Activated CD8-positive, alpha-beta T cell treated with anti-CD3 and anti-CD28 coated beads, Interleukin-2, amount 10 ng/mL, durations not matched to agents 7 days and 5 days (primary cell): Measurements from ENCODE around the gene HIVEP3. TPM values are rescaled to one million over a fixed set of nuclear protein-coding genes. Genes with fewer than 3 reads are reported as not detected.

Experiments used
- ATAC-seq: fragments of 150-1000 bp; cut with Tn5 transposase; one replicate; pipeline ENCODE4 v1.10.0; 2021; ENCODE audit warnings: moderate library complexity
- CTCF ChIA-PET: fragments of 350-600 bp; sonication (Branson Sonifier 250); formaldehyde crosslinking; loops from one replicate; lab custom pipeline; 2021; ENCODE audit warnings: antibody characterized with exemption; lab: Charles Lee
- POLR2A ChIA-PET: fragments of 350-600 bp; sonication (Branson Sonifier 250); formaldehyde crosslinking; loops from one replicate; lab custom pipeline; 2021; ENCODE audit warnings: antibody characterized with exemption; lab: Charles Lee
- DNase-seq: peaks from one replicate; pipeline ENCODE4 v3.0.0-alpha.2; 2020
- H3K27ac Mint-ChIP-seq: one replicate; pipeline ENCODE4 v1.8.0; 2021; ENCODE audit warnings: mild to moderate bottlenecking, mixed read lengths
- H3K27me3 Mint-ChIP-seq: one replicate; pipeline ENCODE4 v1.8.0; 2021; ENCODE audit warnings: low read depth, mixed read lengths
- H3K36me3 Mint-ChIP-seq: one replicate; pipeline ENCODE4 v1.8.0; 2021; ENCODE audit warnings: low read depth, mixed read lengths
- H3K4me1 Mint-ChIP-seq: one replicate; pipeline ENCODE4 v1.8.0; 2021; ENCODE audit warnings: low read depth, mixed read lengths
- H3K4me3 Mint-ChIP-seq: one replicate; pipeline ENCODE4 v1.8.0; 2021; ENCODE audit warnings: mild to moderate bottlenecking, mixed read lengths
- H3K9me3 Mint-ChIP-seq: one replicate; pipeline ENCODE4 v1.8.0; 2022; ENCODE audit warnings: mixed read lengths; ENCODE audit not compliant: insufficient read depth
- total RNA-seq, 2 experiments: library from RNA; stranded (reverse); gene quantifications; one replicate each; pipeline ENCODE4 v1.2.3, GENCODE V29; 2021

HIVEP3 gene
- total RNA-seq, 2 experiments from 2014 or later, result 10.8 to 11.8 TPM

DNA sequence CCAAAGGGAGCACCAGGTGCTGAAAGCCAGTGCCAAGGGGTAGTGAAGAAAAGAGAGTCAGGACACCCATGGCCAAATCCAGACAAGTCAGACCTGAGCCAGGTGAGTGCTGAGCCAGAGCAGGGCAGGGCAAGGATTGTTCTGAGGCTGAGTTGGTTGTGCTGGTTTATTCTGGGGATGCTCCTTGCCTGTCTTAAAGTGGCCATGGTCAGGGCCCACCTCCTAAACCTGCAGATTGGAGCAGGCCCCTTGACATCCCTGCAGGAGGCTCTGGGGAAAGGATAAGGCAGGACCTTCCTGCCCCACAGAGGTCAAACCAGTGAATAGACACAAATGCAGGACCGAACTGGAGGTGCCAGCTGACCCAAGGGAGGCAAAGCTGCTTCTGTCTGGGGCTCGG, 138.4 kb downstream of the HIVEP3 start:
- ChIA-PET POLR2A (interaction anchor here (0.7 kb wide), 1 partner anchor 13 kb away, joined by 3 read pairs; no protein-coding TSS in a partner anchor), CTCF (interaction anchor here (1.0 to 2.3 kb wide), 5 partner anchors 9 to 206 kb away, joined by 3 to 12 read pairs (median 5); no protein-coding TSS in a partner anchor)
- Mint-ChIP-seq H3K27me3 (no peaks in the 10 kb centered on the region), H3K27ac (no peak overlapping the region), H3K4me1 (peaks cover 25% of the 10 kb centered on the region), H3K4me3 (no peak overlapping the region), H3K36me3 (peaks cover 13% of the 10 kb centered on the region), H3K9me3 (peaks cover 11% of the 10 kb centered on the region)
- no peak for DNase-seq
- ATAC-seq, result no peak

DNA sequence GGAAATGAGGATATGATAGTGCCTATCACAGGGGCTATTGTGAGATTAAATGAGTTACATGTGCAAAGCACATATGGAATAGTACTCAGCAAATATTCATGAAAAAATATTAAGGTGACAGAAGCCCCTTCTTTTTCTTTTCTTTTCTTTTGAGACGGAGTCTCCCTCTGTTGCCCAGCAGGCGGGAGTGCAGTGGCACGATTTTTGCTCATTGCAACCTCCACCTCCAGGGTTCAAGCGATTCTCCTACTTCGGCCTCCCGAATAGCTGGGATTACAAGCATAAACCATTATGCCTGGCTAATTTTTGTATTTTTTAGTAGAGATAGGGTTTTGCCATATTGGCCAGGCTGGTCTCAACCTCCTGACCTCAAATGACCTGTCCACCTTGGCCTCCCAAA, 139.4 kb downstream of the HIVEP3 start:
- peaks cover 8% of the 10 kb centered on the region for H3K36me3 Mint-ChIP-seq
- peaks cover 17% of the 10 kb centered on the region for H3K4me1 Mint-ChIP-seq
- ATAC-seq, result no peak
- CTCF ChIA-PET, result interaction anchor here (1.0 kb wide), 1 partner anchor 19 kb away, joined by 3 read pairs; no protein-coding TSS in a partner anchor
- H3K4me3 Mint-ChIP-seq, result no peak overlapping the region
- no peaks in the 10 kb centered on the region for H3K27me3 Mint-ChIP-seq
- H3K9me3 Mint-ChIP-seq, result peaks cover 2% of the 10 kb centered on the region
- POLR2A ChIA-PET, result interaction anchor here (0.6 kb wide), 1 partner anchor 9 kb away, joined by 3 read pairs; no protein-coding TSS in a partner anchor
- no peak overlapping the region for H3K27ac Mint-ChIP-seq
- DNase-seq, result no peak

DNA sequence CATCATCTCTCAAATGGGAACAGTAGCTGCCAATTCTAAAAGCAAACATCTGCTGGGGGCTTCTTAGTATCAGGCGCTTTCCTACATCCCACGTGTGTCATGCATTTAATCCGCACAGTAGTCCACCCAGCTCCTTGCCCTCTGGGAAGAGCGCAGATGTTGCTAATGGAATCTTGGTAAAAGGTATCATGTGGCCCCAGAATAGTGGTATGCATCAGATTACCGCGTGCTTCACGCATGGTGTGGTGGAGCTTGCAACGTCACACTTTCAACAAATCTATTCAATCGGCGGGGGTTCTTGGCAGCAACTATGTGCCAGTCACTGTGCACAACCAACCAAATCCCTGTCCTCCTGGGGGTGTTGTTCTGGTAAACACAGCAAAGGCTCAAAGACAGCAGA, 141.0 kb downstream of the HIVEP3 start:
- no peak for DNase-seq
- CTCF ChIA-PET, result interaction anchor here (1.0 to 1.6 kb wide), 4 partner anchors 23 to 396 kb away, joined by 4 to 7 read pairs (median 4); no protein-coding TSS in a partner anchor
- Mint-ChIP-seq H3K4me1 (peaks cover 2% of the 10 kb centered on the region), H3K36me3 (peaks cover 2% of the 10 kb centered on the region), H3K27ac (no peak overlapping the region), H3K27me3 (no peaks in the 10 kb centered on the region), H3K9me3 (no peaks in the 10 kb centered on the region), H3K4me3 (no peak overlapping the region)
- ATAC-seq, result no peak
- POLR2A ChIA-PET, result no interaction called here

DNA sequence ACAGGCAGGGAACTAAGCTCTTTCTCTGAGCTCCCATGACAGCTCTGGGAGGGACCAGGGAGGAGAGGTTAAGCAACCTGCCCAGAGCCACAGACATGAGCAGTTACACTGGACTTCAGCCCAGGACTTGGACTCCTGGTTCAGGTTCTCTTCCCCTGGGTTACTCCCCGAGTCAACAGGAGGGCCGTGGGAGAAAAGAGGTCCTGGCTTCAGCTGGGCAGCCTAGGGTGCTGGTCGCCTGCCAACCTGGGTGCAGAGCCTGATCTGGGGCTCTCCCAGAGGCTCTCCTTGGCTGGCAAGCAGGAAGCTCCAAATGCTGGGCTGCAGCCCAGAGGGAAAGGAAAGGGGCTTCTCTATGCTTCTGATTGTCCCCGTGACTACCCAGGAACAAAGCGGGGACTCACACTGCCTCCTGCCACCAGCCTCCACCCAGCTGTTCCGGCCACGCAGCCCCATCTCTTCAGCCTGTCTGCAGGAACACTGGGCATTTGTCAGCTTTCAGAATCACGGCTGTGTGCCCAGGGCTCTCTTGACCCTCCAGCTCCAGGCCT, 141.8 kb downstream of the HIVEP3 start:
- no peaks in the 10 kb centered on the region for H3K4me1 Mint-ChIP-seq
- H3K9me3 Mint-ChIP-seq, result no peaks in the 10 kb centered on the region
- ATAC-seq (no peak), DNase-seq (no peak)
- H3K36me3 Mint-ChIP-seq, result no peaks in the 10 kb centered on the region
- no peak overlapping the region for H3K4me3 Mint-ChIP-seq
- ChIA-PET CTCF (interaction anchor here (1.0 to 1.6 kb wide), 4 partner anchors 22 to 397 kb away, joined by 4 to 7 read pairs (median 4); no protein-coding TSS in a partner anchor), POLR2A (no interaction called here)
- H3K27ac Mint-ChIP-seq, result no peak overlapping the region
- H3K27me3 Mint-ChIP-seq, result no peaks in the 10 kb centered on the region

DNA sequence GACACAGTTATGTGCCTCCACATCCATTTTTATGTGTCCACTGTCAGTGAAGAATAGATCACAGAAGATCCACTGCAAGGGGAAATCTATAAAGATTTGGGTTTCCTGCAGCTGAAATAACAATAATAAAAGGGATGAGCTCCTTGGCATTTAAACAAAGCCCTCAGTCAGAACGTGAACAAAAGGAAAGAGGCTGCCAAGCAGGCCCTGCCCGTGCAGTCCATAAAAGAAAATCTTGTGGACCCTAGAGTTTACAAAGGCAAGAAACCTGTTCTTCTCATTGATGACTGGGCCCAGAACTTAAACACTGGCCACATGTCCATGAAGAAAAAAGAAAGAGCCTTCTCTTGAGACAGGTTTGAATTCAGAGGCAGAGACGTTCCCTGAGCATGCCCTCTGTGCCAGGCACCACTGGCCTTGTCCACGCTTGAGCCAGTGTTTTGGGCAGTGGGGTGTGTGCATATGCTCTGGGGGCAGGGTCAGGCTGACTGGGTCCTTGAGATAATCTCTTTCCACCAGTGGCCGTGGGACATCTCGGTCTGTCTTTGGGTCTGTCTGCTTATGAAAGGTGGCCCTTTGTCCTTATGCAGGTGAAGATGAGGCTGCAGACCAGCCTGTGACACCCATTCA, 142.7 kb downstream of the HIVEP3 start:
- Mint-ChIP-seq H3K27me3 (no peaks in the 10 kb centered on the region), H3K4me1 (no peaks in the 10 kb centered on the region), H3K27ac (no peak overlapping the region), H3K9me3 (no peaks in the 10 kb centered on the region), H3K4me3 (no peak overlapping the region), H3K36me3 (no peaks in the 10 kb centered on the region)
- POLR2A ChIA-PET, result no interaction called here
- ATAC-seq (no peak), DNase-seq (no peak)
- CTCF ChIA-PET, result interaction anchor here (1.6 kb wide), 1 partner anchor 36 kb away, joined by 5 read pairs; no protein-coding TSS in a partner anchor

DNA sequence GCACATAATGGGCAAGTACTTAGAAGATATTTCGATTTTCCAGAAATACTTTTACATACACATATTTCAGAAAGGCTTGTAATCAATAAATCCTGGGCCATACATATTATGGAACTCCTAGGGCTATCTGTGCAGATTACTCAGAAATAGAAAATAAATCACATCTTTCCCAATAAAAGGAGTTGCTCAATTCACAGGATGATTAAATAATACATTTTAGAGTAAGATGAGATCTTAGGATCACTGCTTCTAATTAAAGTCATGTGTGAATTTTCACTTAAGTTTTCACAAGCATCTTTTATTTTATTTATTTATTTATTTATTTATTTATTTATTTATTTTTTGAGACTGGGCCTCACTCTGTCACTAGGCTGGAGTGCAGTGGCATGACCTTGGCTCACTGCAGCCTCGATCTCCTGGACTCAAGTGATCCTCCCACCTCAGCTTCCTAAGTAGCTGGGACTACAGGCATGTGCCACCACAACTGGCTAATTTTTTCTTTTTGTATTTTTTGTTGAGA, 144.2 kb downstream of the HIVEP3 start:
- ATAC-seq, result no peak
- ChIA-PET POLR2A (interaction anchor here (0.7 to 1.0 kb wide), 2 partner anchors 28 to 81 kb away, joined by 3 read pairs; no protein-coding TSS in a partner anchor), CTCF (interaction anchor here (0.6 kb wide), 1 partner anchor 101 kb away, joined by 3 read pairs; no protein-coding TSS in a partner anchor)
- no peaks in the 10 kb centered on the region for H3K9me3 Mint-ChIP-seq
- no peak overlapping the region for H3K4me3 Mint-ChIP-seq
- H3K36me3 Mint-ChIP-seq, result no peaks in the 10 kb centered on the region
- no peaks in the 10 kb centered on the region for H3K27me3 Mint-ChIP-seq
- no peak overlapping the region for H3K27ac Mint-ChIP-seq
- no peak for DNase-seq
- H3K4me1 Mint-ChIP-seq, result no peaks in the 10 kb centered on the region

DNA sequence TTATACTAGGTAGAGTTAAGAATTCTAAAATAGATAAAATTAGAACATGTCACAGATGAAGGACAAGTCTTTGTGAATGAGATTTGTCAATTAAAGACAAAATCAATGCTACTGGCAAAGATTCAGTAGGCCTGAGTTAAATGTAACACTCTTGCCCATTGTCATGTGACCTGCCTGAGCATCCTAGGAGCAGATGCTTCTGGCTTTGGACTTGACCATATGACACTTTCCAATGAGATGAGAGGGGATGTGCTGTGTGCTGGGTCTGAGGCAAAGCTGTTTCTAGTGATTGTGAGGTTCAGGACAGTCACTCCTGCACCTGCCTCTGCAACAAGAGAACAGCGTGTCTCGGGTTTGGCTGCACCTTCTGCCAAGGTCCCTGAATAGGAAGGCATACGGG, 144.9 kb downstream of the HIVEP3 start:
- no peaks in the 10 kb centered on the region for H3K27me3 Mint-ChIP-seq
- no peaks in the 10 kb centered on the region for H3K36me3 Mint-ChIP-seq
- H3K4me3 Mint-ChIP-seq, result no peak overlapping the region
- POLR2A ChIA-PET, result interaction anchor here (1.0 kb wide), 1 partner anchor 29 kb away, joined by 3 read pairs; no protein-coding TSS in a partner anchor
- ATAC-seq (no peak), DNase-seq (no peak)
- H3K27ac Mint-ChIP-seq, result no peak overlapping the region
- H3K9me3 Mint-ChIP-seq, result no peaks in the 10 kb centered on the region
- no peaks in the 10 kb centered on the region for H3K4me1 Mint-ChIP-seq
- CTCF ChIA-PET, result interaction anchor here (0.6 kb wide), 1 partner anchor 102 kb away, joined by 3 read pairs; no protein-coding TSS in a partner anchor

DNA sequence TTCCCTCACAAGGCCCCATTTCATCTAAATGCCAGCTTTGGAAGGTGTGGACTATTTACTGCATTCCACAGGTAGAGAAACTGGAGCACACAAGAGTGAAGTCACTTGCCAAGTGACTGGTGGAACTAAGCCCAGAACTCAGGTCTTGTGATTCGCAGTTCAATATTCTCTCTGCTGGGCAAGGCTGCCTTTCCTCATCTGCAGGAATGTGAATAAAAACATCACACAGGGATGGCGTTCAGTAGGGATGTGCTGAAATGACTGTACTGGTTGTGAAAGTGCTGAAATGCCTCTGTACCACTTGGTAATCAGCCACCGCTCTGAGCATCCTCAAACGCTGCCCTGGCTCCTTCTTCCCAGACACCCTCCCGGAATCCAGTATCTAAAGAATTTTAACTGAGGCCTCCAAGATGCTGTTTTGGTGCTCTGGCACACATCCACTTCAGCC, 145.6 kb downstream of the HIVEP3 start:
- Mint-ChIP-seq H3K36me3 (no peaks in the 10 kb centered on the region), H3K4me1 (no peaks in the 10 kb centered on the region), H3K27me3 (no peaks in the 10 kb centered on the region), H3K27ac (no peak overlapping the region), H3K4me3 (no peak overlapping the region), H3K9me3 (no peaks in the 10 kb centered on the region)
- CTCF ChIA-PET, result no interaction called here
- POLR2A ChIA-PET, result interaction anchor here (1.0 kb wide), 1 partner anchor 30 kb away, joined by 3 read pairs; no protein-coding TSS in a partner anchor
- DNase-seq, result no peak
- ATAC-seq, result no peak

DNA sequence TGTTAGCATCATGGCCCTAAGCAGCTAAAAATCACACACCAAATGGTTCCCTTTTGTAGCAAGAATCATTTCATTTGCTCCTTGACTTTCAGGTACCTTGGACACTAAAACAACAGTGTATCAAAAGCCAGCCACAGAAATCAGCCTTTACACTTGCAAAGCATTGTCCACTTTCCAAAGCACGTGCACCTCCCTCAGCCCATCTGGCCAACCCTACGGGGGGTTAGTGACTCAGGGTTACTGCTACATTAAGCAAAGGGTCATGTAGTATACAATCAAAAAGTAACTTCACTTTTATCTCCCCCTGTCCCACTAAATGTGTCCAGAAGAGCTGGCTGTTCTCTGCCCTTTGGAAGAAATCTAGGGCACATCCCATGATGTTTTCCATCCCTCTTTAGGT, 149.7 kb downstream of the HIVEP3 start:
- H3K36me3 Mint-ChIP-seq, result no peaks in the 10 kb centered on the region
- ChIA-PET POLR2A (no interaction called here), CTCF (no interaction called here)
- ATAC-seq (no peak), DNase-seq (no peak)
- no peak overlapping the region for H3K27ac Mint-ChIP-seq
- no peak overlapping the region for H3K4me3 Mint-ChIP-seq
- H3K9me3 Mint-ChIP-seq, result no peaks in the 10 kb centered on the region
- peaks cover 5% of the 10 kb centered on the region for H3K4me1 Mint-ChIP-seq
- H3K27me3 Mint-ChIP-seq, result no peaks in the 10 kb centered on the region

DNA sequence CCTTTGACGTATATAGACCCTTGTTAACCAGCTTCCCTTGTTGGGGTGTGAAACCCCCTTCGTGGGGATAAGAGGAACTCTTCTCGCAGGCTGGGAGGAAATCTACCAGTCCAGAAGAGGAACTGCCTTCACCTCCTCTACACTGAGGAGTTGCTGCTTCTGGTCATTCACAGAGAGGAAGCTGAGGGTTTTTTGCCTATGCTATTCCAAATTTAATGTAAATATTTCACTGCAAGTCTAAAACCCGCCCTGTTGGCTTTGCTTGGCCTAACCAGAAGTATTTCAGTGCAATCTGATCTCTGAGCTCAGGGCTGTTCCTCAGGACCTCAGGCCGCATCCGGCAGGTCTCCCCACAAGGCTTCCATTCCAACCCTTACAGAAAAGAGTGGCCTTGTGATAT, 150.1 kb downstream of the HIVEP3 start:
- ATAC-seq, result no peak
- no peaks in the 10 kb centered on the region for H3K36me3 Mint-ChIP-seq
- CTCF ChIA-PET, result no interaction called here
- POLR2A ChIA-PET, result no interaction called here
- no peak overlapping the region for H3K4me3 Mint-ChIP-seq
- no peaks in the 10 kb centered on the region for H3K9me3 Mint-ChIP-seq
- no peak overlapping the region for H3K27ac Mint-ChIP-seq
- peaks cover 5% of the 10 kb centered on the region for H3K4me1 Mint-ChIP-seq
- no peaks in the 10 kb centered on the region for H3K27me3 Mint-ChIP-seq
- DNase-seq, result no peak

DNA sequence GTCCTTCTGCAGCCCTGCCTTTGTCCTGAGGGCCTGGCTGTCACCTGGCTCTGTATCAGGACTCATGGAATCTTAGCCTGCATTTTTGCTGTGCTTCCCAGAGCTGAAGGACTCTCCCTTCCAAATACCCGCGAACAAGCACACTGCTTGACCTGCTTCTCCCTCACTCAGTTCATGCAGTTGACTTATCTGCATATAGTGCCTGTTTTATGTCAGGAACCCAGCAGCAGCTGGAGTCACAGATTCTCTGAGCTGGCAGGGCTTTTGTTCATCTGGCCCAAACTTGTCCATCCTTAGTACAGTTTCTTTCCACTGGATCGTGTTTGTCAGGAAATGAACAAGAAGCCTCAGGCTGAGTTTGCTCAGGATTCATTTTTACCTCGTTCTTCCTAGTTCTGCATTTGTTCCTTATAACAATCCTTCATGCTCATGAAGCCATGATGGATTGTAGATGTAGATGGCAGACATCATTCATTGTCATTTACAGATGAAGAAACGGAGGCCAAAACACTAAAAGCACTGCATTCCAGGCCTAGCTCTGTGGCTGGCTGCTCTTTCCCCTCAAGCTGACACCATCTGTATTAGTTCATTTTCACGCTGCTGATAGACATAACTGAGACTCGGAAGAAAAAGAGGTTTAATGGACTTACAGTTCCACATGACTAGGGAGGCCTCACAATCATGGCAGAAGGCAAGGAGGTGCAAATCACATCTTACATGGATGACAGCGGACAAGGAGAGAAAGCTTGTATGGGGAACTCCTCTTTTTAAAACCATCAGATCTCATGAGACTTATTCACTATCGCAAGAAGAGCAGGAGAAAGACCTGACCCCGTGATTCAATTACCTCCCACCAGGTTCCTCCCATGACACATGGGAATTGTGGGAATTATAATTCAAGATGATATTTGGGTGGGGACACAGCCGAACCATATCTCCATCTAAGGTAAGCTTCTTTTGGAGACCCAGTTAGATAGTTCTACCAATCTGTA, 150.9 kb downstream of the HIVEP3 start:
- ChIA-PET POLR2A (no interaction called here), CTCF (interaction anchor here (0.9 kb wide), 1 partner anchor 44 kb away, joined by 3 read pairs; no protein-coding TSS in a partner anchor)
- H3K27me3 Mint-ChIP-seq, result no peaks in the 10 kb centered on the region
- no peaks in the 10 kb centered on the region for H3K36me3 Mint-ChIP-seq
- DNase-seq (no peak), ATAC-seq (no peak)
- no peak overlapping the region for H3K4me3 Mint-ChIP-seq
- peaks cover 5% of the 10 kb centered on the region for H3K4me1 Mint-ChIP-seq
- H3K9me3 Mint-ChIP-seq, result no peaks in the 10 kb centered on the region
- H3K27ac Mint-ChIP-seq, result no peak overlapping the region
